NCI-H2107 (cell line): ENCODE measurements around the gene RPL28.

Experiments used
- DNase-seq: peaks from one replicate; lab custom pipeline; 2025; lab: John Stamatoyannopoulos, UW

The RPL28 gene

GRCh38 chr19:55451163-55451964 lies 65.6 kb downstream of the RPL28 start:
- no peak for DNase-seq

GRCh38 chr19:55451965-55452748 lies 66.4 kb downstream of the RPL28 start:
- DNase-seq: no peak
